Activated T-cell treated with anti-CD3 and anti-CD28 coated beads, Interleukin-2, amount 50 U/mL, for 1 hour (primary cell): ENCODE results near the gene TGFA.
A peak's percentile ranks its signal among the peaks of the same experiment; 100 is the strongest.

Experiments
- DNase-seq: peaks from one replicate; pipeline ENCODE4 v3.0.0-alpha.2; 2020

TGFA gene

DNA sequence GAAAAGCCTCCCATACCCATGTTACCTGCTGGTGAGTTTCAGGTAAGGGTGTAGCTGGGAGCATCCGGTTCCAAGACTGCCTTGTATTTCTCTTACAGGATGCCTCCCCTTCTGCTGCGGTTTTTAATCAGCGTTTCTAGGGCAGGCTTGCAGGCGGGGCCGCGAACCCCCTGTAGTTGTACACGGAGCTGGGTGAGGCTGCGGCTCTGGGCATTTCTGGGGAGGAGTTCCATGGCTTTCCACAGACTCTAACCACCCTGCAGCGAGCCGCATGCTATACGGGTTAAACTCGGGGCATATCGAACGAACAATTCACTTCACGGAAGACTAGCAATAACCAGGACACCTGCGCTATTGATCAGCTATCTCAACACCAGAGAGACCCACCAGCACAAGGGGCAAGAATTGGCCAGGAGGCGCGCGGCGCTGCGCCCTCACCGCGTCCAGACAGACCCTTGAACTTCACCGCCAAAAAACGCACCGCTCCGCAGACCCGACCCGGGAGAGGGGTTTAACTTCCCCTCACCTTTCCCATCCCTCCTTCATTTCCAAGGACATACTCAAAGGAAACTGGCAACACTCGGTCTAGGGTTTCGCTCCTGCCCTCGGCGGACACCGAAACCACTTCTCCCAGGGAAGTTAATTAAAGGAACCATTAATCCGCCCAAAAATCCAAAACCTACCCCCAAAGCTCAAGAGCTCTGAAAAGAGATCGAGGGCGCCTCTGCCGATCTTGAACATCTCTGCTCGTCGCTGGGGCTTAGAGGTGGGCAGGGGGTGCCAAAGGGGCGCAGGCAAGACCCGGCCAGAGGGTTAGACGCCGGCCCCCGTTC lies 909 bp downstream of the TGFA start:
- DNase-seq: peak; percentile 29

DNA sequence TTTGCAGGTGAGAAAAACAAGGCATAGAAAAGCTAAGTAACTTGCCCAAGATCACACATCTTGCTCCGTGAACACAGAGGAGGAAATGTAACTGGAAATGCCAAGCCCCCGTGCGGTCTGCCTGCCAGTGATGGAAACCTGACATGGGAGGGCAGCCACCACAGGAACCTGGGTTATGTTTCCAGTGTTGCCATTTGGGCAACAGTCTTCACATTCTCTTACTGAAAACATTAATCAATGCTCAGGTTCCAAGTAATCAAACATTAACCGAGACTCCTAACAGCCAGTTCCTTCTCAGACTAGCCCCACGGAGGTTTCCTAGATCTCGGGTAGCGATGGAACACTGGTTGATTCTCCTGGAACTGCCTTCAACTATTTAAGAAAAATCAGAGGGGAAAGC lies 2.5 kb downstream of the TGFA start:
- DNase-seq: no peak

DNA sequence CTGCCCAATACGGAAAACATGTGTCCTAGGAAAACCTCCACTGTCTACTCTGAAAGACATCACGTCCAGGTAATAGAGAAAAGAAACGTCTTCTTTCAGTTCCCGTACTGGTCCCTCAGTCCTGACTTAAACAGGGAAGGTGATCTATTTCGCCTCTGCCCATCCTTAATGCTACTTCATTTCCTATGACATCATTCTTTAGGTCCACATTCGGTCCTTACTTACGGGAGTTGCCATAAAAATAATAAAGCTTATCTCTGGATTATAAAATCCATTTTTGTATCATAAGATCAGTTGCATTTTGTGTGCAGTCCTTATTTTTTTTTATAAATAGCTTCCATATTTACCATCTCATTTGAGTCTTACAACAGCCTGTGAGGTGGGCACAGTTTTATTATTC lies 3.7 kb downstream of the TGFA start:
- no peak for DNase-seq

DNA sequence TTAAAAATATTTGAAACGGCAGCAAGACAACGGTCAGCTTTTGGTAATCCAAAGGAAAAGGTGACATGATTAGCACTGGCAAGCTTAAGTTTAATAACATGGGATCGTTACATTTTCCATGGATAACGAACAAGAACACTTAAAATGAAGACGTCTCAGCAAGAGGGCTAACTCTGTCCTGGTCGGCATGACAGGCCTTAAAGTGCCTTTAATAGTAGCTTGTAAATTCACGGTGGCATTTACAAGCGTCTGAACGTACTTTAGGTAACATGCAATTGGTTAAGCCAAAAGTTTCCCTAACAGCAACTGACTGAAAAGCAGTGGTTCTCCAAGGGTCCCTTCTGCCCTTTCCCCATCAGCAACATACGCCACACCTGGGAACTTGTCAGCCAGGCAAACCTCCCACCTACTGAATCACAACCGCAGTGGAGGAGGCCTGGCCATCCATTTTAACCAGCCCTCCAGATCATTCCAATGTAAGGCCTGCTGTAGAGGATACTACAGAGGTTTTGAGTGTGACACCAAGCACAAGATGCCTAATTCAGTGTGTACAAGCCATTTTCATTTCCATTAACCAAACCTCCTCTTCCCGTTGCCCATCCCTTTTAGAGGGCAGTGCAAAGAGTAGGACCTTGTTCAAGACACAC lies 4.4 kb downstream of the TGFA start:
- DNase-seq: no peak

DNA sequence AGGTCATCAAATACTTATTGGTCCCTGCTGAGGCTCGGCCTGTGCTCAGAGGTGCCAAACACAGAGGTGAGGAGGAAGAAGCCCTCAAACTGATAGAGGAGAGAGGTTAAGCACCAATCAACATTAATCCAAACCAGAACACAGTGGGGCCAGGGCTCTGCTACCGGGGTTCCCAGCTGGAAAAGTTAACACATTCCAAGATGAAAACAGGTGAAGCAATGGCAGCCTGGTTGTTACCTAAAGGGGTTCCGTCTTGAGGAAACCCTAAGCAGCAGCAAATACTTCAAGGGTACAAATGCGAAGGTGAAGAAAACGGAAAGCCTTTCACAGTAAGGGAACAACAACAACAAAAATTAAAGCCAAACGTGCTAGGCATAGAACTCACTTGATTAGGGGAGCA lies 5.4 kb downstream of the TGFA start:
- no peak for DNase-seq

DNA sequence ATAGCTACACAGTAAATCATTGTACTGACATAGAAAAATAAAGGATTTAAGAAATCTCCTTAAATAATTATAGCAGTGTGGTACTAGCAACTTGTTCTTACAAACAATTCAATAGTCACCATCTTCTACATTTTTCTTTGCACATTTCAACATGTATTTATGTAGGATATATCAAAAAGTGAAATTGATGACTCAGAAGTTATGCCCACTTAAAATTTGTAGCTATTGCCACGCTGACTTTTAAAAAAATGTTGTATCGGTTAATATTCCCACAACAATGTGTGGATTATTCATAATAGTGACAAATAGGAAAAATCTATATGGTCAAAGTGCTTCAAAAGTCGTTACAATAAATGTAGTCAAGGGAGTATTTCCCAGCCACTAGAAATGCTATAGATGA lies 6.7 kb downstream of the TGFA start:
- no peak for DNase-seq

DNA sequence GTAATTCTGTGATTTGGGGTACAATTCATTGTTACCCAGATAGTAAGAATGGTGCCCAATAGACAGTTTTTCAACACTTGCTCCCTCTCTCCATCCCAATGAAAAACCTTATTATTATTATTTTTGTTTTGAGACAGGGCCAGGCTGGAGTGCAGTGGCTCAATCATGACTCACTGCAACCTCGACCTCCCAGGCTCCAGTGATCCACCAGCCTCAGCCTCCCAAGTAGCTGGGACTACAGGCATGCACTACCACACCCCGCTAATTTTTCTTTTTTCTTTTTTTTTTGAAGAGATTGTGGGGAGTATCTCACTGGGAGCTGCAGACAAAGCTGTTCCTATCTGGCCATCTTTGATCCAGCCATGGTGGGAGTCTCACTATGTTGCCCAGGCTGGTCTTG lies 7.2 kb downstream of the TGFA start:
- no peak for DNase-seq

DNA sequence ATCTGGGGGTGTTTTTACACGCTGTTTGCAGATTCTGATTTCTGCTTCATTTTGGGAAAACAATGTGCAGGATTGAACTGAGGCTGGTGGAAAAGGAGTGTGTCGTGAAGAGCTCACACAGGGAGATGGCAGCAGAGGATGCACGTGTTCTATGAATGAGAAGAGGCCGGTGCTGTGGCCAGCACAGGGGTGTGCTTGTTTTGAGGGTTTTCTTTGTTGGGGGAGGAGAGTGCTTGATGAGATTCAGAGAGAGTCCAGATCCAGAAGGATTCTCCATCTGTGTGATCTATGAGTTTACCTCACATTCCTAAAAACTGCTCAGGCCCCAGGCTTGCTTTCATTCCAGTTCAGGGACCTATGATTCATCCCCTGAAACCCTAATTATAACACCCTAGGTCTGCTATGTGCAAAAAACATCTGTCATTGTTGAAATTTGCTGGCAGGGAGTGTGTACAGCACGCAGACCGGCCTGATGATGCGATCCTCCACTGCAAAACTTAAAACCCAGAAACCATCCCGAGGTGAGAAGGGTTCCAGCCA lies 12.1 kb downstream of the TGFA start:
- no peak for DNase-seq

DNA sequence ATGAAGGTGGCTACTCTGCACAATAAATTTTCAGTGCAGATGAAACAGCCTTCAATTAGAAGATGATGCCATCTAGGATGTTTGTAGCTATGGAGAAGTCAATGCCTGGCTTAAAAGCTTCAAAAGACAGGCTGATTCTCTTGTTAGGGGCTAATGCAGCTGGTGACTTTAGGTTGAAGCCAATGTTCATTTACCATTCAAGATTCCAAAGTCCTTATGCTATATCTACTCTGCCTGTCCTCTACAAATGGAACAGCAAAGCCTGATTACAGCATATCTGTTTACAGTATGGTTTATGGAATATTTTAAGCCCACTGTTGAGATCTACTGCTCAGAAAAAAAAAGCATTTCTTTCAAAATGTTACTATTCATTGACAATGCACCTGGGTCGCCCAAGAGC lies 15.8 kb downstream of the TGFA start:
- DNase-seq: no peak

DNA sequence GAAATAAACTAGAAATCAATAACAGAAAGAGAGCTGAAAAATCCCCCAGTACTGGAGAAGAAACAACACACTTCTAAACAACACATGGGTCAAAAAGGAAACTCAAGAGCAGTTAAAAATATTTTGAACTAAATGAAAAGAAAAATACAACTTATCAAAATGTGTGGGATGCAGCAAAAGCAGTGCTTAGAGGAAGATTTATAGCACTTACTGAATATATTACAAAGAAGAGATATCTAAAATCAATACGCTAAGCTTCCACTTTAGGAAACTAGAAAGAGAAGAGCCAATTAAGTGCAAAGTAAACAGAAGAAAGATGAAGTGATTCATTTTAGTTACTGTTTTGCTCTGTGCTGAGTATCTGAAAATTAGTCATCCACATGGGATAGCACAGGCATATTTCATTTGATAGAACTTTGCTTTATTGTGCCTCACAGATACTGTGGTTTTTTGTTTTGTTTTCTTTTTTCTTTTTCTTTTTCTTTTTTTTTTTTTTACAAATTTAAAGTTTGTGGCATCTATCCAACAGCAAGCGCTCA lies 17.0 kb downstream of the TGFA start:
- DNase-seq: no peak

DNA sequence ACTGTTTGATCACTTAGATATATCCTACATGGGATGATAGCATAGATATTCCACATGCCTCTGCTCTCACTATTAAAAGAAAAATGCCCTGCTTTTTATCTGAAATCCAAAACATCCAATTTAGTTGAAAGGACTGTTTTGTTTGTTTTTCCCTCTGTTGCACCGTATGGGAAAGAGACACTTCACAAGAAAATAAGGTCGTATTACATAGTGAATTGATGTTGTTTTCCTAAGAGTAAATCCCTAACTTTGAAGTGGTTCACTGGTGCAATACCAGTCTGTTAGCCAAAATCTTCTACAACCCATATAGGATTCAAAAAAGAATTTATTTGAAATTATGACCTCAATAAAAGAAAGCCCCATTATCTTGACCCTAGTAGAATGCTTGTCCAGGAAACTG lies 18.1 kb downstream of the TGFA start:
- no peak for DNase-seq

DNA sequence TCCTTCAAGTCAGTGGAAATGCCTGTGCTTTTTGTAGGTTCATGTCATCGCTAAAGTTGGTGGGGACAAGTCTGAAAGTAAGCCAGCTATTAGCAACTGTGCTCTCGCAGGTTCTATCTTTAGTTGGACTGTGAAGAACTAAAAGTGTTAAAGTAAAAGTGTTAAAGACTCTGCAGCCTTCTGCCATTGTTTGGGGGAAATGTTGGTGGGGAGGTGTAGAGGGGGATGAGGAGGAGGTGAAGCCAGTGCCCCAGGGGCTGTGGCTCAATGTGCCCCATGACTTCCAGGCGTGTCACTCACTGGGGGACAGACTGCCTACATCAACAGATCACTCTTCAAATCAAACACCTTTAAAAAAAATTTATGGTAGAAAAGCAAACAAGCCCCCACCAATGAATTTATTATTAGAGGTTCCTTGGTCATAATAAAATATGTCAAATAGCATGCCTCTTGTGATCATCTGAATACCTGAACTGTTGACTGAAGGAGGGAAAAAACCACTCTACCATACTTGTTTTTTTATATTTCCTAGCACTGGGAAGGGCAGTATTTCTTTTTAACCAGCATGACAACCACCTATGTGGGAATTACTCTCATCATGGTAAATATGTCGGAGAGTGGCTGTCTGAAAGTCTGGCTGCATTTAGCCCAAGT lies 19.3 kb downstream of the TGFA start:
- no peak for DNase-seq

DNA sequence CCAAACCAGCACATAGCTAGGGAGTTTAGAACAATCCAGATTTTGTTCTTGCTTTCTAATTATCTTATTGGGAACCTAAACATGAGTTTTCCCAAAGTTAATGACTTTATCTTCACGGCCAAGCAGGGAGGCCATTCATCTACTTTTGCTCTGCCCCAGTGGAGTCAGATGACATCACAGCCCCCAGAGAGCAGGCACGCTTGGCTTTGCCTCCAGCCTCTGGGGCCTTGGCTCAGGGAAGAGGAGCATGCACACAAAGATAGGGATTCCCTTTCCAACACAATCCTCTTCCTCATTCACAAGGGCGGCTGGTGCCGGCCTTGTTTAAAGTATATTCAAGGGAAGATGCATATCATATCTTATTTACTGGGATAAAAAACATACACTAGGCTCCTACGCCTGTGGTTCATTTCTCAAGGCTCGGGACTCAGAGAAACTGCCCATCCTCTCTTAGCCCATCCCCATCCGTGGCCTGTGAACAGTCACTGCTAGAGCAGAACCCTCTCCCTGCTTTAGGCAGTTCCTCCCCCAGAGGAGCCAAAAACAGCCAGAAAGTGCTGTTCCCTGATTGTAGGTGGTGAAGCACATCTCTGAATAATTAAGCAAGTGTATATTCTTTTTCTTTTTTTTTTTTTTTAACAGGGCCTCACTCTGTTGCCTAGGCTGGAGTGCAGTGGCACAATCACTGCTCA lies 21.2 kb downstream of the TGFA start:
- DNase-seq: no peak

DNA sequence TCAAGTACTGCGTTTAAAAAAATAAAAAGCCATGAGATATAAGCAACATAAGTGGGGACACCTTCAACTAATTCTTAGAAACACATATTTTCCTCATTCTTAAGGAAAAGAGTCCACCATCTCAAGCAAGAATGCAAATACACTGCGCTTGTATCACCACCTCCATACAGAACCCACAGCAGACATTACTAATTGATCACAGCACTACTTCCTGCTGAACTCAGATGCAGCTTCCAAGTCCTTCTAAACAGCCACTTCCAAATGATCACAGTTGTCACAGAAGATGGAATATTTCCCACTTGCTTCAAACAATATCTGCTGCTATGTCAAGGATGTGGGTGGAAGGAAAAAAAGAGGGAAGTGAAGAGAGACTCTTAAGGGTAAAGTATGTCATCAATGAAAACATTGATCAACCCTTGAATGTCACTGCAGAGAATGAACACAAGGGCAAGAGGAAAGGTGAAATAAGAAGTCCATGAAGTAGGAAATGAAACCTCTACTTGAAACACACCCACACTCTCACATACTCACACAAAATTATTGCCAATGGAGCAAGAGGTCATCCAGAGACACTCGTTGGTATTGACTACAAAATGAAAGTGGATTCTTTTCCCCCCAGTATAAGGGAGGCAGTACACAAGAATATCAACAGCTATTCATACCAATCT lies 22.1 kb downstream of the TGFA start:
- DNase-seq: no peak

DNA sequence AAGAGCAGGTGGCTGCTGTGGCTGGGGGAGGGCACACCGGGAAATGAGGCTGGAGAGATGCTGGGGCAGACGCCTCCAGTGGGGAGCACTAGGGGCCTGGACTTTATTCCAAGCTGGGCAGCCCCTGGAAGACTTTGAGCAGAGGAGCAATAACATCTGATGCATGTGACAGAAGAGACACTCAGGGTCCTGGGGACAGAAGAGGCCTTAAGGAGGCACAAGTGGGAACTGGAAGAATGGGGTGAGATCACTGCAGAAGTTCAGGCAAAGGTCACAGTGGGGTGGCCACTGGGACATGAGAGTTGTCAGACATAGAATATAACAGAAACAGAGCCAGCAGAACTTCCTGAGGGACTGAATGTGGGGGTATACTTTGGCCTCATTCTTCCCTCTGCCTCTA lies 24.0 kb downstream of the TGFA start:
- no peak for DNase-seq

DNA sequence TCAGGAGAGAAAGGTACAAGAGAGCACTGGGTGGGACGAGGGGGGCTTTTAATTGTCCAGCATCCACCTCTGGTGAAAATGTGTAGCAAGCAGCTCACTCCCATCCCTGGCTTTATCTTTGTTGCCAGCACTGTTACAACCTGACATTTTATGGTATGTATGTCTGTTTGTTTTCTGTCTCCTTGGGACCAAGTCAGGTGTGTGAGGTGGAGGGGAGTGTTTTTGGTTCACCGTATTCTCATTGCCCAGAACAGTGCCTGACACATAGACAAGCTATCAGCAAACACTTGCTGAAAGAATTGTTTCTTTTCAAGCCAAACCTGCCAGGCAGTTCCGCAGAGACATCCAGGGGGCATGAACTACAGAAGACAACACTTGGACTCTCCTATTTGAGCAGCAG lies 24.7 kb downstream of the TGFA start:
- no peak for DNase-seq

DNA sequence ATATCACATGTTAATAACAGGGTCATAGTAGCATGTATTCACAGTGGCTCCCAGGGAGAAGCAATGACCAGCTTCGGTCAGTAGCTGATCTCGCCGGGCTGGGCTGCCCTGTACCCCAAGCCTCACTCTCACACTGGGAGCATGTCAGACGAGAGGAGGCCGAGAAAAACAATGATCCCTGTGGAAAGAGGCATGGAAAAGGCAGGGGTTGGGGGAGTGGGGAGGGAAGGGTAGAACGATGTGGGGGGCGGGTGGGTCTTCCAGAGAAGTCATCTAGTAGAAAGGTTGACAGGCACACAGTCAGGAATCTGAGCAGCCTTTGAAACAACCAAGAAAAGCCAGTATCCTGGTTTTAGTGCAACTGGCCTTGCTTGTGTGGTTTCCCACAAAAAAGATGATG lies 25.4 kb downstream of the TGFA start:
- DNase-seq: no peak

DNA sequence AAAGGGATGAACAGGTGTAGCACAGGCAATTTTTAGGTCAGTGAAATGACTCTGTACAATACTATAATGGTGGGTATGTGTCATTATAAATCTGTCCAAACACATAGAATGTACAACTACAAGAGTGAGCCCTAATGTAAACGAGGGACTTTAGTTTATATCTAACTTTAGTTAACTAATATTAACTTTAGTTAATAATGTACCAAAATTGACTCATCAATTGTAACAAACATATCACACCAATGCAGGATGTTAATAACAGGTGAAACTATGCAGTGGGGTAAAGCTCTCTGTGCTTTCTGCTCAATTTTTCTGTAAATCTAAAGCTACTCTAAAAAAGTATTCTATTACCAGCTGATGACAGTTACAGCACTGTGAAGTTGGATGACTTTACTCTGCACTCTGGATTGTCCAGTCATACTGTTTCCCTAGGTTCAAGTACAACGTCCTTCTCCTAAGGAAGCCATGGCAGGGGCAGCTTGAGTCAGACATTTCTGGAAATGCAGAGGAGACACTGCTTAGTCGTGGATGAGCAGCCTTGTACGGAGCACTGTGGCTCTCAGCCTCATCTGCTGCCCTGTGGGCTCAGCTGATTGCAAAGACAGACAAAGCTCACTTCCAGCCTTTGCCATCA lies 26.1 kb downstream of the TGFA start:
- no peak for DNase-seq

DNA sequence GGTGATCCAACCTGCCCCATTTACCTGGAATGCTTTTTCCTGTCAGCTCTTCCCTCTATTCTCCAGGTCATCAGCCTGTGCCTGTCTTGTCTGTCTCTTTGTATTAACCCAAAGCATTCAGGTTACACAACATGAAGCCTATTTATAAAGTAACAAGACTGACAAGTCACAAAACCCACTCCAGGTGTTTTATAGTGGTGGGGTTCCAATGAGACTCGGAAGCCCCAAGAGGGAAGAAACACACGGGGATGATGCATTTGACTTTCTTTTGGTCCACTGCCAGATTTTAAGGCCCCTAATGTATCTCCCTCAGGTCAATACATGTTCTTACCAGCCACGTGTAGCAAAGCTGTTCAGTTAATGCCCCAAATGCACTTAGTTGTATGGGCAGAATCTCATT lies 27.5 kb downstream of the TGFA start:
- DNase-seq: no peak

DNA sequence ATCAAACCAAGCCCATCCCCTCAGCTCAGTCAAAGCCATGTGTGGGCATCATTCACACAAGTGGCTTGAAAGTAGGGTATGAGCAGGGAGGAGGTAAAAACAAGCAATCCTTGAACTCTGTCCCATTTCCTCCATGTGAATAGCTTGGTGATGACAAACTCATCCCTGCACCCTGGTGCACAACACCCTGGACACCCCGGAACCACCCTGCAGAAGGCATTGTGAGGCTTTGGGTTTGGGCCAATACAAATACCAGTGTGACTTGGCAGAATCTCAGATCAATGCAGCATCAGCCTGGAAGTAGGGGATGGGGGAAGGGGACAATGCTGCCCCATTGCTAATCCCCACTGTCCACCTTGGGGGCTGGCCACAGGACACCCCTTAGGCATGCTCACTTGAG lies 28.6 kb downstream of the TGFA start:
- no peak for DNase-seq

DNA sequence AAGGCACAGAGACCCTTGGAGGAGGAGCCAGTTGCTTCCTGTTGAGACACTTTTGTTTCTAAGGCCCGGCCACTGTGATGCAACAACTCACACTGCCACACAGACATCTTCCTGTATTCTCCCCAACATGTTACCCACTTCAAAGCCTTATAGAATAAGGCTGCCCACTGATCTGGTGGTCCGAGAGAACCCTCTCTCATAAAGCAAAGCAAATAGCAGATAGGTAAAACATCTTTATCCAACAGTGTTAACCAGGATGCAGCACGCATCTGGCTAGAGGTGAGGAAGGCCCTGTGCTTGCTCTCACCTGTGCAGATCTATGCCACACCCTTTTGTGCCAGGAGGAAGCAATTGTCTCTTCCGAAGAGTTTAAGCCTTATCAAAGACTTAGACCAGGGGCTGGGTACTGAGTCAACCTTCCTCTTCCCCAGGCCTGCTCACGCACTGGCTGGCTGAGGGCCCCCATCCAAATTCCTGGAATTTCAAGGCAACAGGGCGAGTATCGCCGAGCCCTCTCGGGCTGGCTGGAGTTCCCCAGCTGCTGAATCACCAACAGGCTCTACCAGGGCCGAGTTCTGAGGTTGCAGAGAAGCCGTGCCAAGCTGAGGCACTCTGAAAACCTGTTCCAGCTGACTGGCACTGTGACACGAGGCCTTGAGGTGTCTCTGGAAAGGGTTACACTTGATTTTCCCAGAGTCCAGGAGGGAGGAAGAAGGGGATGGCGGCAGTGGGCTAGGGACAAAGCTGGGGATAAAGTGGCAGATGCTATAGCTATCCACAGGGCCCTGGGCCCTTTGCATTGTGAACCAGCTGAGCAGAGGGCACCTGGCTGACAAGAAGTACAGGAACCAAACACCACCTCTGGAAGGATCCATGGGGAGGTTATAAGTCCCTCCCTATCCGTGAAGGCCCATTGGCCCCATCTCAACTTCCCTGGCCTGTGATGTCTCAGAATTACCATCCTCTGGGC lies 29.3 kb downstream of the TGFA start:
- DNase-seq: peak; percentile 39
